Measurements from ENCODE around the gene KATNBL1. TPM values are rescaled to one million over a fixed set of nuclear protein-coding genes. Genes with fewer than 3 reads are reported as not detected.
"Not testable (repeated sequence)": the region's sequence is repeated elsewhere in the genome, so short reads cannot be mapped to it uniquely, and the experiment has no call there.

KATNBL1 gene
- total RNA-seq, 4 donors from 2014 or later = 35.8 to 96.2 (median 74.3) TPM

DNA sequence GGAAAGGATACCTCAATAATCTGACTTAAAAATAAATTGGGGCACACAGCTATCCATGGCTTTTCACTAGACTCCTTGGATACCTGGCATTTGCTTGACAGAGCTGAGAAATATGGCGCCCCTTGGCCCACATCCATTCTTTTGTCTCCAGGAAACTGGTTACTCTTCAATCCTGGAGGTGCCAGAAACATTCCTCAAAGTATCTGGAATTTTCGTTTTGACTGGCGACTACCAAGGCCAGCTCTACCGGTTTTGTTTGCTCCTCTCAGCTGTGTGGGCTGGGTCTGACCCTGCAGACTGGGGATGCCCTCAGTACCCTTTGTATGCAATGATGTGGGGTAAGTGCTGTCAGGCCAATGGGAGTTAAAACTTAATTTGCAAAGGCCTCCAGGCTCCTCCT, 27.0 kb downstream of the KATNBL1 start:
- no peak for DNase-seq
- intact Hi-C loops (cut with DNase I) = no loop called here

DNA sequence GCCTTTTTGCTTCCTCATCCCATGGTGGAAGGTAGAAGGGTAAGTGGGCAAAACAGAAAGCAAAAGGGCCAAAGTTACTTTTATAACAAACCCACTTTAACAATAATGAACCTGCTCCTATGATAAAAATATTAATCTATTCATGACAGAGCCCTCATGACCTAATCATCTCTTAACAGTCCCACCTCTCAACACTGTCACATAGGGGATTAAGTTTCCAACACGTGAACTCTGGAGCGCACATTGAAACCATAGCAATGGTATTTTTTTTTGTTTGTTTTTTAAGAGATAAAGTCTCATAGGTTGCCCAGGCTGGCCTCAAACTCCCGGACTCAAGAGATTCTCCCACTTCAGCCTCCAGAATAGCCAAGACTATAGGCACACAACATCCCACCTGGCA, 30.7 kb downstream of the KATNBL1 start:
- intact Hi-C loops (cut with DNase I) = no loop called here
- H3K4me3 ChIP-seq = no peak overlapping the region
- no peak for TF ChIP-seq POLR2A (IDR thresholded peaks at IDR 0.05)
- TF ChIP-seq, protein P1, sequence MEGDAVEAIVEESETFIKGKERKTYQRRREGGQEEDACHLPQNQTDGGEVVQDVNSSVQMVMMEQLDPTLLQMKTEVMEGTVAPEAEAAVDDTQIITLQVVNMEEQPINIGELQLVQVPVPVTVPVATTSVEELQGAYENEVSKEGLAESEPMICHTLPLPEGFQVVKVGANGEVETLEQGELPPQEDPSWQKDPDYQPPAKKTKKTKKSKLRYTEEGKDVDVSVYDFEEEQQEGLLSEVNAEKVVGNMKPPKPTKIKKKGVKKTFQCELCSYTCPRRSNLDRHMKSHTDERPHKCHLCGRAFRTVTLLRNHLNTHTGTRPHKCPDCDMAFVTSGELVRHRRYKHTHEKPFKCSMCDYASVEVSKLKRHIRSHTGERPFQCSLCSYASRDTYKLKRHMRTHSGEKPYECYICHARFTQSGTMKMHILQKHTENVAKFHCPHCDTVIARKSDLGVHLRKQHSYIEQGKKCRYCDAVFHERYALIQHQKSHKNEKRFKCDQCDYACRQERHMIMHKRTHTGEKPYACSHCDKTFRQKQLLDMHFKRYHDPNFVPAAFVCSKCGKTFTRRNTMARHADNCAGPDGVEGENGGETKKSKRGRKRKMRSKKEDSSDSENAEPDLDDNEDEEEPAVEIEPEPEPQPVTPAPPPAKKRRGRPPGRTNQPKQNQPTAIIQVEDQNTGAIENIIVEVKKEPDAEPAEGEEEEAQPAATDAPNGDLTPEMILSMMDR (IDR thresholded peaks at IDR 0.05) = no peak
- H3K36me3 ChIP-seq = peaks cover 0 to 7% (median 0%) of the 10 kb centered on the region in 3 donors
- 93 to 96% methylated on average over 3 of the region's 3 CpGs for WGBS, 2 donors
- no peak for DNase-seq
- no peaks in the 10 kb centered on the region for H3K9me3 ChIP-seq
- no peaks in the 10 kb centered on the region for H3K27me3 ChIP-seq
- peaks cover 5 to 31% (median 7%) of the 10 kb centered on the region in 3 donors for H3K4me1 ChIP-seq
- no peak overlapping the region for H3K27ac ChIP-seq

More for the DNA sequence above, 27.0 kb downstream of the KATNBL1 start:
- TF ChIP-seq, protein P1 (IDR thresholded peaks at IDR 0.05) = no peak
- H3K27ac ChIP-seq = peak overlapping the region in 1 of 4 donors; percentile 36
- WGBS, 2 donors = 31 to 45% methylated on average over 4 of the region's 4 CpGs
- H3K36me3 ChIP-seq = peaks cover 0 to 26% (median 0%) of the 10 kb centered on the region in 3 donors
- H3K27me3 ChIP-seq = no peaks in the 10 kb centered on the region
- H3K4me3 ChIP-seq = no peak overlapping the region
- H3K4me1 ChIP-seq = peaks cover 5 to 30% (median 7%) of the 10 kb centered on the region in 3 donors
- no peaks in the 10 kb centered on the region for H3K9me3 ChIP-seq

DNA sequence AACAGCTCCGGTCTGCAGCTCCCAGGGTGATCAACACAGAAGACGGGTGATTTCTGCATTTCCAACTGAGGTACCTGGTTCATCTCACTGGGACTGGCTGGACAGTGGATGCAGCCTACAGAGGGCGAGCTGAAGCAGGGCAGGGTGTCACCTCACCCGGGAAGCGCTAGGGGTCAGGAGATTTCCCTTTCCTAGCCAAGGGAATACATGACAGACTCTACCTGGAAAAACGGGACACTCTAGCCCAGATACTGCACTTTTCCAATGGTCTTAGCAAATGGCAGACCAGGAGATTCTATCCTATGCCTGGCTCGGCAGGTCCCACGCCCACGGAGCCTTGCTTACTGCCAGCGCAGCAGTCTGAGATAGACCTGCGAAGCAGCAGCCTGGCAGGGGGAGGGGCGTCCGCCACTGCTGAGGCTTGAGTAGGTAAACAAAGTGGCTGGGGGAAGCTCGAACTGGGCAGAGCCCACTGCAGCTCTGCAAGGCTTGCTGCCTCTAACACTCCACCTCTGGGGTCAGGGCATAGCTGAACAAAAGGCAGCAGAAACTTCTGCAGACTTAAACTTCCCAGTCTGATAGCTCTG, 43.8 kb downstream of the KATNBL1 start:
- Histone ChIP-seq H3K27ac (peak overlapping the region in 1 of 4 donors; percentile 21), H3K9me3 (peaks cover 0 to 24% (median 11%) of the 10 kb centered on the region in 3 donors), H3K4me1 (peaks cover 0 to 18% (median 7%) of the 10 kb centered on the region in 3 donors), H3K36me3 (peaks cover 0 to 28% (median 7%) of the 10 kb centered on the region in 3 donors)
- H3K27me3 ChIP-seq; DNase-seq; intact Hi-C loops (cut with DNase I); H3K4me3 ChIP-seq: not testable (repeated sequence)
- 89% methylated on average over 7 to 9 of the region's 14 CpGs for WGBS, 2 donors

DNA sequence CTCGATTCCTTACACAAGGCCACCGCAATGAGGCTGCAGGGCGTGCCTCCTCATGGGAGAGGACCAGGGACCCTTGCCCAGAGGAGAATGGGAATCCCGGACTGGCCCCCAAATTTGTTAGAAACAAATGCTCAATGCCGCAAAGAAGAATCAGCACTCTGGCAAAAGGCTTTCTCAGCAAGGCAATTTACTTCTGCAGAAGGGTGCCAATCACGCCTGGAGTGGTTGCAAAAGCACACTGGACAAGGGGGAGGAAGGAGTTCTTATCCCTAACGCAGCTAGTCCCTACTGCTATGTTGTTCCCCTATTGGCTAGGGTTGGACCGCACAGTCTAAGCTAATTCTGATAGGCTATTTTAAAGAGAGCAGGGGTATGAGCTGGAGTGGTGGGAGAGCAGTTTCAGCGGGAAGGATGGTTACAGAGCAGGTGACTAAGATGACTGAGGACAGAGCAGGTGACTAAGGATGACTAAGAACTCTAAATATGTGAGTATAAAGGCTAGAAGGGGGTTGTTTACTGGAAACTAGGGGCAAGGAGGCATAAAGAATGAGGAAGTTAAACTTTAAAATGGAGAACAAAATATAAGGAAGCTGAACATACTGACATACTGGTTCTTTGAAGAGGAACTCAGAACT, 48.5 kb downstream of the KATNBL1 start:
- H3K9me3 ChIP-seq = peaks cover 0 to 32% (median 21%) of the 10 kb centered on the region in 3 donors
- no peak for DNase-seq
- intact Hi-C loops (cut with DNase I) = no loop called here
- no peak overlapping the region for H3K4me3 ChIP-seq
- WGBS, 2 donors = 86 to 93% methylated on average over 7 to 9 of the region's 9 CpGs
- peaks cover 0 to 18% (median 7%) of the 10 kb centered on the region in 3 donors for H3K4me1 ChIP-seq
- H3K27me3 ChIP-seq = no peaks in the 10 kb centered on the region
- no peak overlapping the region for H3K27ac ChIP-seq
- peaks cover 0 to 72% (median 12%) of the 10 kb centered on the region in 3 donors for H3K36me3 ChIP-seq
- TF ChIP-seq POLR2A (IDR thresholded peaks at IDR 0.05) = no peak
- TF ChIP-seq, protein P1 (IDR thresholded peaks at IDR 0.05) = no peak

DNA sequence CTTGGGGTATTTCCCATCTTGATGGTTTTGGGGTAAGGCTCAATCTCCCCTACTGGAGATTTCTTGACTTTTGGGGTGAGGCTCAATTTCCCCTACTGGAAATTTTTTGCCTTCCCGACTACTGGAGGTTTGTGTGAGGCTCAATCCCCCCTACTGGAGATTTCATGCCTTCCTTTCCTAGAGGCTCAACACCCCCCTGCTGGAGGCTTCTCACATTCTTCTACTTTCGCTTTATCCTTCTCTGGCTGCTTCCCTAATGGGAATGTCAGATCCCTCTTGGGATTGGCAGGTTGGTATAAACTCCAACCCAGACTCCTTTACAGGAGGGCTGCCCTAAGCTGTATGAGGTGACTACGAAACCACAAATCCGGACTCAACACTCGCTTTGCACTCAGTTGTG, 49.2 kb downstream of the KATNBL1 start:
- peaks cover 0 to 39% (median 21%) of the 10 kb centered on the region in 3 donors for H3K9me3 ChIP-seq
- TF ChIP-seq POLR2A (IDR thresholded peaks at IDR 0.05) = no peak
- TF ChIP-seq, protein P1 (IDR thresholded peaks at IDR 0.05) = no peak
- no peaks in the 10 kb centered on the region for H3K27me3 ChIP-seq
- 97 to 98% methylated on average over 5 of the region's 5 CpGs for WGBS, 2 donors
- peaks cover 0 to 11% (median 6%) of the 10 kb centered on the region in 3 donors for H3K4me1 ChIP-seq
- H3K4me3 ChIP-seq = no peak overlapping the region
- H3K27ac ChIP-seq = no peak overlapping the region
- DNase-seq = no peak
- peaks cover 0 to 73% (median 12%) of the 10 kb centered on the region in 3 donors for H3K36me3 ChIP-seq
- intact Hi-C loops (cut with DNase I) = no loop called here

Measured in esophagus squamous epithelium (tissue), 5 donors.